Activated naive CD4-positive, alpha-beta T cell treated with anti-CD3 and anti-CD28 coated beads, Interleukin-2, amount 50 U/mL, for 16 hours (primary cell): Measurements from ENCODE around the gene ITGAL.
"Not testable (repeated sequence)": the region's sequence is repeated elsewhere in the genome, so short reads cannot be mapped to it uniquely, and the experiment has no call there.

Source experiments
- DNase-seq: peaks from one replicate; pipeline ENCODE4 v3.0.0-alpha.2; 2020

ITGAL gene

GRCh38 chr16:30472328-30472942 lies at the start of gene ITGAL:
TSS of gene ITGAL (plus strand) at chr16:30472742. CDS start at chr16:30472838, 96 bp downstream.
- DNase-seq, result peak; percentile 82

DNA sequence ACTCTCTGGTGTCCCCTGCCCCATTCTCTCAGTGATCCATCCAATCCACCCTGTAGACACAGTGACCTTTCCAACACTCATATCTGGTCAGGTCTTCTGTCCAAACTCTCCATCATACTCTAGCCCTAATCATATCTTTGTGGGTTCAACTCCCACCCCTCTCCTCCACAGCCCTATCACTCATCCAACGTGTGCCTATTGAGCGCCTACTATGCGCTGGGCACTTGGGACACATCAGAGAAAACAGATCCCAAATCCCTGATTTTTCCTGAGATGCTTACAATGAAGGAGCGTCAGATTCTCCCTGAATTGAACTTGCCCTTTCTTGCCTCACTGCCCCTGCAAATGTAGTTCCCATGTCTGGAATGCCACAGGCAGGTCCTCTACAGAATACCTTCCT lies 44.5 kb upstream of the ITGAL start:
- DNase-seq, result no peak

DNA sequence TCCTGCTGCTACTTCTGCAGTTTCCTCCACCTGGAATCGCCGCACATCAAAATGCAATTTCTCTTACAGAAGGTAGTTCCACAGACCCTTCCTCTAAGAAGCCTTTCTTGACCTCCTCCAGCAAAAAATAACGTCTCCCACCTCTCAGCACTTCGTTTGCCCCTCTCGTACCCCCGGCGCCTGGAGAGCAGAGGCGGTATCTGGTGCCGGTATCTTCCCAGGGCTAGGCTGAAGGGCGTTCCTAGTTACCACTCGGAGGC lies 43.2 kb upstream of the ITGAL start:
- DNase-seq, result no peak

GRCh38 chr16:30429678-30430427 lies 42.7 kb upstream of the ITGAL start, which contains the start of gene DCTPP1:
TSS of gene DCTPP1 (minus strand) at chr16:30430030. CDS start at chr16:30429980, 50 bp downstream.
- DNase-seq, result peak; percentile 97

- no peak for DNase-seq
Measured at GRCh38 chr16:30430428-30430970, 42.0 kb upstream of the ITGAL start.

DNA sequence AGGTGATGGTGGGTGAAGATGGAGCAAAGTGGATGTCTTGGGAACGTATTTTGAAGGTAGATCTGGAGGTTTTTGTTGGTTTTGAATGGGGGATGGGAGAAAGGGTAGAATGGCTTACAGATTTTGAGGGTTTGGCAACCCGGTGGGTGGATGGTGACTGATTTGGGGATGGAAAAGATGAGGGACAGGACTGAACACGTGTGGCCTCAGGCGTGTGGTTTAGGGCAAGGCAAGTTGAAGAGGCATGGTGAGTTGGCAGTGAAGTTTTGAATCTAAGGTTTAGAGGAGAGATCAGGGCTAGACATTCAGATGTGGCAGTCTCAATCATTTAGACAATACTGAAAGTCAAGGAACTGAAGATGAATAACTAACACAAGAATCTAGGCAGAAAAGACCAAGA lies 37.7 kb upstream of the ITGAL start:
- peak; percentile 44 for DNase-seq

DNA sequence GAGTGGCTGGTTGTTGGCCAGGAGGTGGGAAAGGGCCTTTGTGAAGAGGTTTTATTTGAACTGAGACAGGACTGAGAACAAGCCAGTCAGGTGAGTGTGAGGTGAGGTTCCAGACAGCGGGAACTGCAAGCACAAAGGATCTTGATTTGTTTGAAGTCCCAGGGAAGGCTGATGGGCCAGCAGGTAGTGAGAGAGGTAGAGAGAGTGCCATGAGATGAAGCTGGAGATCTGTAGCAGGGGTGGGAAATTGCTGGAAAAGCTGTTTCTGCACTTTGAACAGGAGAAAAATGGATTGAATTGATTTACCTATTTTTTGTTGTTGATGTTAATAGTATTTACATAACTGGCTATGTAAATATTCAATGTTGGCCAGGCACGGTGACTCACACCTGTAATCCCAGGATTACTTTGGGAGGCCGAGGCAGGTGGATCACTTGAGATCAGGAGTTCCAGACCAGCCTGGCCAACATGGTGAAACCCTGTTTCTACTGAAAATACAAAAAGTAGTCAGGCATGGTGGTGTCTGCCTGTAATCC lies 35.0 kb upstream of the ITGAL start:
- DNase-seq, result no peak

DNA sequence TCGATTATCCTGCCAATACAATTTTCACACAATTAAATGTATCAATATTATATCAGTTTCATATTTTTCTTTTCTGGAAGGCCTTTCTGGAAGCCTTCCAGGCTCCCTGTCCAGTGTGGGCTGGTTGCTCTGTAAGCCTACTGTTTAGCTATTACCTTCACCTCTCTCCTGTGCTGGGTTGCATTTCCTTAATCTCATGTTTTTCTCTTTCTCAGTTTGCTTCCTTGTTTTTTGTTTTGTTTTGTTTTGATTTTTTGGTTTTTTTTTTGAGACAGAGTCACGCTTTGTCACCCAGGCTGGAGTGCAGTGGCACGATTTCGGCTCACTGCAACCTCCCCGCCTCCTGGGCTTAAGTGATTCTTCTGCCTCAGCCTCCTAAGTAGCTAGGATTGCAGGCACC lies 33.7 kb upstream of the ITGAL start:
- no peak for DNase-seq

GRCh38 chr16:30439720-30440348 lies 32.7 kb upstream of the ITGAL start:
- DNase-seq, result no peak

- no peak for DNase-seq
Measured at GRCh38 chr16:30443631-30444030, 28.9 kb upstream of the ITGAL start.

- DNase-seq, result no peak
Measured at GRCh38 chr16:30444231-30445148, 28.1 kb upstream of the ITGAL start.

DNA sequence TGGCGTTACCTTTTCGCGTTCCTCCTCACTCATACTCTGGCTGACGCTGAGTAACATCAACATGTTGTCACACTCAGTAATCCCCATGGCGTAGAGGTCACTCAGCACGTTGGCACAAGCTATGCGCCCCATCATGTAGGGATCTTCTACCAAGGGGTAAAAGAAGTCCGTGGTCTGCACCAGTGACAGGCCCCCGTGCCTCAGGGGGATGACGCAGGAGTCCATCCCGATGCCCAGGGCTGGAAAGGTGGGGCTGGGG lies 27.5 kb upstream of the ITGAL start:
- DNase-seq, result no peak

DNA sequence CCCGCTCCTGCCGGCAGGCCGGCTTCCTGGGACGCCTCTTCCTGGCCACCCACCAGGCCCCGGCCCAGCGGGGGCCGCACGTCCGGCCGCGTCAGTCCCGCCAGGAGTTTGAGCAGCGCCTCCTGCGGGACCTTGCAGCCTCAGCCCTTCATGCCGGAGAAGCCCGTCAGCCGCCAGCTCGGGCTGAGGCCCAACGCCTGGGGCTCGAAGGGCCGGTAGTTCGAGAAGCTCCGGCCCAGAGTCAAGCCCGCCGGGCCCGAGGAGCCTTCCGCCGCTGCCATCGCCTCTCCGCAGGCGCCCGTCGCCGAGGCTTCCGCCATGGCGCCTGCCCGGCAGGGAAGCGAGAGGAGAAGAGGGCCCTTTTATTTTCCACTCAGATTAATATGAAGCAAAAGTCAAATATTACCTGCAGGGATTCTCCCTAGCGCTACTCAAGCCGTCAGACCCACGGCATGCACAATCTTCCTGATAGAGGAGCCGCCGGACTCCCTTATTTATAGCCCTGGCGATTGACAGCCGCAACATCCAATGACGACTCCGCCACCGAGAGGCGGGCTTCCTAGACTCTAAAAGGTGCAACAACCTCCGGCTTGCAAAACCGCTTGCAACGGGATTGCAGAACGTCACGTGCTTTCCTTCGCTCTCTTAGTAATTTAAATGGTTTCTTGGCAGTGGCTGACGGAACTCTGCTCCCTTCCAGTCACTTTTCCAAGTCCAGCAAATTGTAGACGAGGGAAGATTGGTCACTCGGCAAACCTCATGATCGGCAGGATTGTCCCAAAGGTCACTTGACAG lies 26.9 kb upstream of the ITGAL start, which contains the start of gene SEPHS2:
TSS of gene SEPHS2 (minus strand) at position 467 of the 795 bp plus-strand sequence. CDS start at position 320, 147 bp downstream.
- peak; percentile 96 for DNase-seq

- DNase-seq, result no peak
Measured at GRCh38 chr16:30446203-30446595, 26.3 kb upstream of the ITGAL start.

GRCh38 chr16:30447512-30448226 lies 24.9 kb upstream of the ITGAL start:
- no peak for DNase-seq

- DNase-seq, result no peak
Measured at GRCh38 chr16:30449116-30449435, 23.5 kb upstream of the ITGAL start.

DNA sequence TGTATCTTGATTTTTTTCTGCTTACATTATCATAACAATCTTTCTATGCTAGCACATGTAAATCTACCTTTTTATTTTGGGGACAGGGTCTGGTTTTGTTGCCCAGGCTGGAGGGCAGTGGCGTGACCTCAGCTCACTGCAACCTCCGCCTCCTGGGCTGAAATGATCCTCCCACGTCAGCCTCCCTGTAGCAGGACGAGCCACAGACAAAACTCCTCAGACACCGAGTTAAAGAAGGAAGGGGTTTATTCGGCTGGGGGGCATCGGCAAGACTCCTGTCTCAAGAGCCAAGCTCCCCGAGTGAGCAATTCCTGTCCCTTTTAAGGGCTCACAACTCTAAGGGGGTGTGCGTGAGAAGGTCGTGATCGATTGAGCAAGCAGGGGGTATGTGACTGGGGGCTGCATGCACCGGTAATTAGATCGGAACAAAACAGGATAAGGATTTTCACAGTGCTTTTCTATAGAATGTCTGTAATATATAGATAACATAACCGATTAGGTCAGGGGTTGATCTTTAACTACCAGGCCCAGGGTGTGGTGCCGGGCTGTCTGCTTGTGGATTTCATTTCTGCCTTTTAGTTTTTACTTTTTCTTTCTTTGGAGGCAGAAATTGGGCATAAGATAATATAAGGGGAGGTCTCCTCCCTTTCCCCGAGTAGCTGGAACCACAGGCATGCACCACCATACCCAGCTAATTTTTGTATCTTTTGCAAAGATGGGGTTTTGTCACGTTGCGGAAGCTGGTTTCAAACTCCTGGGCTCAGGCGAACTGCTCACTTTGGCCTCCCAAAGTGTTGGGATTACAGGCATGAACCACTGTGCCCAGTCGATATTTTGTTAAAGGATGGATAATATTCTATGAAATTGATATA lies 19.6 kb upstream of the ITGAL start:
- DNase-seq, result not testable (repeated sequence)

DNA sequence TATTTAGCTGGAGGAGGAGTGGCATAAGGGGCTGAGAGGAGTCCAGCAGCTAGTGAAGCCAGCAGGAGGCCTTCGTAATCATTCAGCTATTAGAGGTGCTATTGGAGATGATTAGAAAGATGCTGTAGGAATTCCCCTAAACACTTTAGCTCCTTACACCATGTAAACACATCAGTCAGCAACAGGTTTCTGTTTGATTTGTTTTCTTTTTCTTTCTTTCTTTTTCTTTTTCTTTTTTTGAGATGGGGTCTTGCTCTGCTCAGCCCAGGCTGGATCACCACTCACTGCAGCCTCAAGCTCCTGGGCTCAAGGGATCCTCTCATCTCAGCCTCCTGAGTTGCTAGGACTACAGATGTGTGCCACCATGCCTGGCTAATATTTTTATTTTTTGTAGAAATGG lies 16.2 kb upstream of the ITGAL start:
- DNase-seq, result no peak

- no peak for DNase-seq
Measured at GRCh38 chr16:30457256-30457655, 15.3 kb upstream of the ITGAL start.
